HEK293 (cell line): ENCODE data around the gene PRR15L.

Experiments used
- CTCF ChIA-PET: fragments of 350-600 bp; formaldehyde crosslinking; extraction: SDS; loops from one replicate; lab custom pipeline; 2021; ENCODE audit warnings: antibody characterized with exemption; lab: Yijun Ruan, JAX
- POLR2A ChIA-PET: fragments of 300-600 bp; formaldehyde crosslinking; extraction: SDS; loops from one replicate; lab custom pipeline; 2020; ENCODE audit warnings: antibody characterized with exemption, inconsistent platforms; lab: Yijun Ruan, JAX
- H3K27ac ChIP-seq: fragments of 200-500 bp; sonication (Bioruptor generic); 2 replicates; pipeline ENCODE4 v1.5.1; 2014; ENCODE audit warnings: low read depth, low read length, control low read depth, inconsistent platforms; ENCODE audit errors: extremely low read depth
- H3K36me3 ChIP-seq, 2 experiments: fragments of 200-500 bp in 1 of 2; sonication (Bioruptor generic) in 1 of 2; 1 replicate in 1 of 2; 2 replicates in 1 of 2; pipeline ENCODE4 v1.5.1; 2014 to 2017; ENCODE audit warnings: inconsistent platforms in 2 of 2, low read length in 2 of 2; ENCODE audit not compliant: control insufficient read depth in 2 of 2, insufficient read depth in 1 of 2
- H3K4me1 ChIP-seq: fragments of 200-500 bp; sonication (Bioruptor generic); 2 replicates; pipeline ENCODE4 v1.5.1; 2014; ENCODE audit warnings: mild to moderate bottlenecking, low read length, inconsistent platforms; ENCODE audit not compliant: control insufficient read depth, insufficient read depth
- H3K4me3 ChIP-seq: 2 replicates; pipeline ENCODE4 v1.5.1; 2011; ENCODE audit warnings: low read depth, mild to moderate bottlenecking, control low read depth, low read length, moderate library complexity
- H3K9me3 ChIP-seq: fragments of 200-500 bp; sonication (Bioruptor generic); 2 replicates; pipeline ENCODE4 v1.5.1; 2014; ENCODE audit warnings: low read depth, low read length, inconsistent platforms; ENCODE audit not compliant: control insufficient read depth, insufficient read depth
- BCL11B ChIP-seq: fragments of 450-650 bp; formaldehyde crosslinking; IDR thresholded peaks from 2 replicates; pipeline ENCODE4 v1.5.1; 2016; ENCODE audit warnings: low read depth, missing biosample characterization, missing genetic modification characterization
- GLIS2 ChIP-seq: fragments of 450-650 bp; formaldehyde crosslinking; IDR thresholded peaks from 2 replicates; pipeline ENCODE4 v1.5.1; 2016; ENCODE audit warnings: missing biosample characterization, missing genetic modification characterization
- INSM2 ChIP-seq: fragments of 450-650 bp; formaldehyde crosslinking; IDR thresholded peaks from 2 replicates; pipeline ENCODE4 v1.5.1; 2016; ENCODE audit warnings: missing biosample characterization, missing genetic modification characterization
- PATZ1 ChIP-seq: fragments of 450-650 bp; formaldehyde crosslinking; IDR thresholded peaks from 2 replicates; pipeline ENCODE4 v1.5.1; 2016; ENCODE audit warnings: missing biosample characterization, missing genetic modification characterization
- PRDM10 ChIP-seq: fragments of 450-650 bp; formaldehyde crosslinking; IDR thresholded peaks from 2 replicates; pipeline ENCODE4 v1.5.1; 2016; ENCODE audit warnings: missing biosample characterization, missing genetic modification characterization
- ZNF140 ChIP-seq: fragments of 450-650 bp; formaldehyde crosslinking; IDR thresholded peaks from 2 replicates; pipeline ENCODE4 v1.5.1; 2016; ENCODE audit warnings: missing biosample characterization, missing genetic modification characterization
- ZNF2 ChIP-seq: fragments of 450-650 bp; formaldehyde crosslinking; IDR thresholded peaks from 2 replicates; pipeline ENCODE4 v1.5.1; 2016; ENCODE audit warnings: missing biosample characterization, missing genetic modification characterization
- ZNF26 ChIP-seq: fragments of 450-650 bp; formaldehyde crosslinking; IDR thresholded peaks from 2 replicates; pipeline ENCODE4 v1.5.1; 2016; ENCODE audit warnings: missing biosample characterization, missing genetic modification characterization
- ZNF266 ChIP-seq: fragments of 450-650 bp; formaldehyde crosslinking; IDR thresholded peaks from 2 replicates; pipeline ENCODE4 v1.5.1; 2016; ENCODE audit warnings: missing biosample characterization, missing genetic modification characterization, low read depth
- ZNF350 ChIP-seq: fragments of 450-650 bp; formaldehyde crosslinking; IDR thresholded peaks from 2 replicates; pipeline ENCODE4 v1.5.0; 2017; ENCODE audit warnings: missing biosample characterization, mild to moderate bottlenecking, missing genetic modification characterization
- ZNF433 ChIP-seq: fragments of 450-650 bp; formaldehyde crosslinking; IDR thresholded peaks from 2 replicates; pipeline ENCODE4 v1.5.1; 2016; ENCODE audit warnings: missing biosample characterization, missing genetic modification characterization, low read depth
- ZNF518A ChIP-seq: fragments of 450-650 bp; formaldehyde crosslinking; conservative IDR thresholded peaks from 2 replicates; pipeline ENCODE4 v1.5.1; 2016; ENCODE audit warnings: low read depth, missing biosample characterization, missing genetic modification characterization
- ZNF610 ChIP-seq: fragments of 450-650 bp; formaldehyde crosslinking; IDR thresholded peaks from 2 replicates; pipeline ENCODE4 v1.5.1; 2016; ENCODE audit warnings: missing biosample characterization, missing genetic modification characterization, borderline replicate concordance
- ZNF654 ChIP-seq: fragments of 450-650 bp; formaldehyde crosslinking; IDR thresholded peaks from 2 replicates; pipeline ENCODE4 v1.5.1; 2016; ENCODE audit warnings: low read depth, missing biosample characterization, missing genetic modification characterization
- ZNF704 ChIP-seq: fragments of 450-650 bp; formaldehyde crosslinking; IDR thresholded peaks from 2 replicates; pipeline ENCODE4 v1.5.1; 2016; ENCODE audit warnings: missing biosample characterization, missing genetic modification characterization
- ZNF776 ChIP-seq: fragments of 450-650 bp; formaldehyde crosslinking; IDR thresholded peaks from 2 replicates; pipeline ENCODE4 v1.5.0; 2017; ENCODE audit warnings: missing biosample characterization, missing genetic modification characterization, borderline replicate concordance
- ZNF830 ChIP-seq: fragments of 450-650 bp; IDR thresholded peaks from 2 replicates; pipeline ENCODE4 v1.5.0; 2018; ENCODE audit warnings: missing biosample characterization, missing genetic modification characterization, low read depth, mild to moderate bottlenecking, moderate library complexity
- ZSCAN18 ChIP-seq: fragments of 450-650 bp; formaldehyde crosslinking; IDR thresholded peaks from 2 replicates; pipeline ENCODE4 v1.5.1; 2016; ENCODE audit warnings: missing biosample characterization, missing genetic modification characterization
- ZXDB ChIP-seq: fragments of 450-650 bp; formaldehyde crosslinking; IDR thresholded peaks from 2 replicates; pipeline ENCODE4 v1.5.1; 2016; ENCODE audit warnings: missing biosample characterization, missing genetic modification characterization

Gene PRR15L

GRCh38 chr17:47949197-47949759 is 8.4 kb downstream of the PRR15L start:
- H3K36me3 ChIP-seq, result peaks cover 6 to 76% of the 10 kb centered on the region in 2 experiments; a peak in 2 of 3 replicates
- TF ChIP-seq ZSCAN18 (tag by site-specific recombination) (no peak), BCL11B (tag by site-specific recombination) (0 out of 2 replicates have a peak, but pooled peaks have one; percentile 32), ZNF610 (tag by site-specific recombination) (no peak), ZNF266 (tag by site-specific recombination) (no peak), ZNF704 (tag by site-specific recombination) (no peak), ZNF433 (tag by site-specific recombination) (no peak), ZNF140 (tag by site-specific recombination) (no peak), ZNF830 (no peak), INSM2 (tag by site-specific recombination) (no peak), ZNF2 (tag by site-specific recombination) (0 out of 2 replicates have a peak, but pooled peaks have one; percentile 69), PRDM10 (tag by site-specific recombination) (peak; percentile 48; the same call in 1 of the 2 replicates), ZNF26 (tag by site-specific recombination) (no peak), ZXDB (tag by site-specific recombination) (no peak), ZNF654 (tag by site-specific recombination) (peak; percentile 94), GLIS2 (tag by site-specific recombination) (0 out of 2 replicates have a peak, but pooled peaks have one; percentile 7), PATZ1 (tag by site-specific recombination) (peak; percentile 70; the same call in 1 of the 2 replicates), ZNF350 (tag by site-specific recombination) (no peak), ZNF518A (tag by site-specific recombination) (no peak), ZNF776 (tag by site-specific recombination) (no peak)

More at GRCh38 chr17:47949197-47949759, 8.4 kb downstream of the PRR15L start:
- Histone ChIP-seq H3K27ac (no peak overlapping the region; the same call in 1 of the 2 replicates), H3K4me1 (no peaks in the 10 kb centered on the region), H3K4me3 (peak overlapping the region; percentile 2), H3K9me3 (no peaks in the 10 kb centered on the region)
- POLR2A ChIA-PET, result interaction anchor here (0.5 to 4.0 kb wide), 5 partner anchors 8 to 687 kb away, joined by 3 to 24 read pairs (median 7); partner anchors contain the start of genes CDK5RAP3, PNPO and SP2
- CTCF ChIA-PET, result interaction anchor here (0.6 to 22.4 kb wide), 27 partner anchors 9 to 651 kb away, joined by 3 to 592 read pairs (median 6); partner anchors contain the start of genes CDK5RAP3, PNPO, PRR15L and SCRN2
